ENCODE data around the gene PRKAG2. TPM values are rescaled to one million over a fixed set of nuclear protein-coding genes. Genes with fewer than 3 reads are reported as not detected.

PRKAG2 gene
- total RNA-seq, 1 donor from 2014 or later: 21.1 TPM

- TF ChIP-seq, protein P1, sequence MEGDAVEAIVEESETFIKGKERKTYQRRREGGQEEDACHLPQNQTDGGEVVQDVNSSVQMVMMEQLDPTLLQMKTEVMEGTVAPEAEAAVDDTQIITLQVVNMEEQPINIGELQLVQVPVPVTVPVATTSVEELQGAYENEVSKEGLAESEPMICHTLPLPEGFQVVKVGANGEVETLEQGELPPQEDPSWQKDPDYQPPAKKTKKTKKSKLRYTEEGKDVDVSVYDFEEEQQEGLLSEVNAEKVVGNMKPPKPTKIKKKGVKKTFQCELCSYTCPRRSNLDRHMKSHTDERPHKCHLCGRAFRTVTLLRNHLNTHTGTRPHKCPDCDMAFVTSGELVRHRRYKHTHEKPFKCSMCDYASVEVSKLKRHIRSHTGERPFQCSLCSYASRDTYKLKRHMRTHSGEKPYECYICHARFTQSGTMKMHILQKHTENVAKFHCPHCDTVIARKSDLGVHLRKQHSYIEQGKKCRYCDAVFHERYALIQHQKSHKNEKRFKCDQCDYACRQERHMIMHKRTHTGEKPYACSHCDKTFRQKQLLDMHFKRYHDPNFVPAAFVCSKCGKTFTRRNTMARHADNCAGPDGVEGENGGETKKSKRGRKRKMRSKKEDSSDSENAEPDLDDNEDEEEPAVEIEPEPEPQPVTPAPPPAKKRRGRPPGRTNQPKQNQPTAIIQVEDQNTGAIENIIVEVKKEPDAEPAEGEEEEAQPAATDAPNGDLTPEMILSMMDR (IDR thresholded peaks at IDR 0.05; ENCODE audit: insufficient read depth, low read length, poor library complexity, severe bottlenecking): no peak
- DNase-seq (ENCODE audit: low read depth): no peak
- Histone ChIP-seq H3K27me3 (ENCODE audit: control insufficient read depth, insufficient read depth, low read length) (peaks cover 3% of the 10 kb centered on the region), H3K4me3 (ENCODE audit: low read depth, low read length) (no peak overlapping the region), H3K36me3 (ENCODE audit: control insufficient read depth, insufficient read depth, low read length) (no peaks in the 10 kb centered on the region)
These were observed 75.0 kb downstream of the PRKAG2 start for GRCh38 chr7:151801782-151802468.

- Histone ChIP-seq H3K36me3 (ENCODE audit: control insufficient read depth, insufficient read depth, low read length) (no peaks in the 10 kb centered on the region), H3K27me3 (ENCODE audit: control insufficient read depth, insufficient read depth, low read length) (peaks cover 3% of the 10 kb centered on the region), H3K4me3 (ENCODE audit: low read depth, low read length) (no peak overlapping the region)
- TF ChIP-seq, protein P1 (IDR thresholded peaks at IDR 0.05; ENCODE audit: insufficient read depth, low read length, poor library complexity, severe bottlenecking): no peak
- no peak for DNase-seq (ENCODE audit: low read depth)
These were observed 75.6 kb downstream of the PRKAG2 start for GRCh38 chr7:151801291-151801690.

DNA sequence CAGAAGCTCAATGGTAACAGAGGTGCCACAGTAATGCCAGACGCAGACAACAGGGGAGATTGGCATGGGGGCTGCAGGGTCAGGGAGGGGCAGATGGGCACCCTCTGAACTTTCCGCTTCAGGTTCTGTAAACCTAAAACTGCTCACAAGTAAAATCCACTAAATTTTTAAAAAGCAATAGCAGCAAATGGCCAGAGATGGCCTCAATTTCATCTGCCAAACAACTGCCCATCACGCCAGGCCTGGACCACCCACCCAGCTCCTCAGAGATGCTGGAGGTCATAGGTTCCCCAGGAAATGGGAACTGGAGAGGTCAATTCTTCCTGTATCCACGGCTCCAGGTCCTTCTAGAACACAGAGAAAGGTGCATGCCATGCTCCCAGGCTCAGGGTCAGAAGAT lies 76.1 kb downstream of the PRKAG2 start:
- peaks cover 3% of the 10 kb centered on the region for H3K27me3 ChIP-seq (ENCODE audit: control insufficient read depth, insufficient read depth, low read length)
- H3K36me3 ChIP-seq (ENCODE audit: control insufficient read depth, insufficient read depth, low read length): no peaks in the 10 kb centered on the region
- H3K4me3 ChIP-seq (ENCODE audit: low read depth, low read length): no peak overlapping the region
- DNase-seq (ENCODE audit: low read depth): no peak
- TF ChIP-seq, protein P1 (IDR thresholded peaks at IDR 0.05; ENCODE audit: insufficient read depth, low read length, poor library complexity, severe bottlenecking): no peak

DNA sequence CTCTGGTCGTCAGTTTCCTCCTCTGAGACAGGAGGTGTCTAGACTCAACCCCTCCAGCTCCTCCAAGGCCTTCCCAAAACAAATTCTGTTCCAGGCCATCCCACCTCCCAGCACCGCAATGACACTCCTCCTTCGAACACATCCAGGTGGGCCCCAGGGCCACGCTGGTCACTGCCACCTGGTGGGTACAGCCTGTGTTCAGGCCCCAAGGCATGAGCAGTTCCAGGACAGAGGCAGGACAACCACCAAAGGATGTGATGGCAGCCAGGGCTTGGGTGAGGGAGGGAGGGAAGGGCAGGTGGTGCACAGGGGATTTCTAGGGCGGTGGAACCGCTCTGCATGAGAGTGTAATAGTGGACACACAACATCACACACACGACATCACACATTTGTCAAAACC lies 76.5 kb downstream of the PRKAG2 start:
- TF ChIP-seq, protein P1 (IDR thresholded peaks at IDR 0.05; ENCODE audit: insufficient read depth, low read length, poor library complexity, severe bottlenecking): no peak
- H3K27me3 ChIP-seq (ENCODE audit: control insufficient read depth, insufficient read depth, low read length): peaks cover 3% of the 10 kb centered on the region
- no peak overlapping the region for H3K4me3 ChIP-seq (ENCODE audit: low read depth, low read length)
- no peaks in the 10 kb centered on the region for H3K36me3 ChIP-seq (ENCODE audit: control insufficient read depth, insufficient read depth, low read length)
- DNase-seq (ENCODE audit: low read depth): no peak

- TF ChIP-seq, protein P1 (IDR thresholded peaks at IDR 0.05; ENCODE audit: insufficient read depth, low read length, poor library complexity, severe bottlenecking): no peak
- no peaks in the 10 kb centered on the region for H3K27me3 ChIP-seq (ENCODE audit: control insufficient read depth, insufficient read depth, low read length)
- DNase-seq (ENCODE audit: low read depth): no peak
- H3K4me3 ChIP-seq (ENCODE audit: low read depth, low read length): no peak overlapping the region
- H3K36me3 ChIP-seq (ENCODE audit: control insufficient read depth, insufficient read depth, low read length): no peaks in the 10 kb centered on the region
These were observed 77.4 kb downstream of the PRKAG2 start for GRCh38 chr7:151799506-151799905.
